ENCODE data around the gene COG3. TPM values are rescaled to one million over a fixed set of nuclear protein-coding genes. Genes with fewer than 3 reads are reported as not detected.

COG3 gene
- total RNA-seq, 1 donor from 2014 or later: 19.9 TPM

DNA sequence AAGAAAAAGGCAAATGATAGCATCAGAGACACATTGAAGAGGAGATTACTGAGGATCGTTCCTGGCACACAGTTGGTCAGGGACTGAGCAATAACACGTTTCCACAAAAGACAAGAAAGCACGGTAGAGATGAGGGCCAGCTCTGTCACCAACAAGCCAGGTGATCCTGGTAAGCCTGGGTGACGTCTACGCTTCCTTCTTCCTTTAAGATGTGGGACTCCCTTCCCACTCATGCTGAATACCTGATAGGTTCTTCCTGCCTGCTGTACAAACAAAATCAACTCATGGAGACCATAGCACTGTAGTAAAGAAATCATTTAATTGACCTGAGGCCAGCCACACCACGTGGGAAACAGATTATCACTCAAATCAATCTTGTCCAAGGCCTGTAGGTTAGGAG, 19.7 kb upstream of the COG3 start:
- DNase-seq (ENCODE audit: low spot score): no peak

DNA sequence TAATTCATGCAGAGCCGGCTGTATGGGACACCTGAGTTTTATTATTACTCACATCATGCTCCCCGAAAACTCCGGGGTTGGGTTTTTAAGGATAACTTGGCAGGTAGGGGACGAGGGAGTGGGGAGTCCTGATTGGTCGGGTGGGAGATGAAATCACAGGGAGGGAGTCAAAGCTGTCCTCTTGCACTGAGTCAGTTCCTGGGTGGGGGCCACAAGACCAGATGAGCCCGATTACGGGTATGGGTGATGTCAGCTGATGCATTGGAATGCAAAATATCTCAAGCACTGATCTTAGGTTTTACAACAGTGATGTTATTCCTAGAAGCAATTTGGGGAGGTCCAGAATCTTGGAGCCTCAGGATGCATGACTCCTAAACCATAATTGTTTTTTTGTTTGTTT, 18.6 kb upstream of the COG3 start:
- DNase-seq (ENCODE audit: low spot score): no peak

DNA sequence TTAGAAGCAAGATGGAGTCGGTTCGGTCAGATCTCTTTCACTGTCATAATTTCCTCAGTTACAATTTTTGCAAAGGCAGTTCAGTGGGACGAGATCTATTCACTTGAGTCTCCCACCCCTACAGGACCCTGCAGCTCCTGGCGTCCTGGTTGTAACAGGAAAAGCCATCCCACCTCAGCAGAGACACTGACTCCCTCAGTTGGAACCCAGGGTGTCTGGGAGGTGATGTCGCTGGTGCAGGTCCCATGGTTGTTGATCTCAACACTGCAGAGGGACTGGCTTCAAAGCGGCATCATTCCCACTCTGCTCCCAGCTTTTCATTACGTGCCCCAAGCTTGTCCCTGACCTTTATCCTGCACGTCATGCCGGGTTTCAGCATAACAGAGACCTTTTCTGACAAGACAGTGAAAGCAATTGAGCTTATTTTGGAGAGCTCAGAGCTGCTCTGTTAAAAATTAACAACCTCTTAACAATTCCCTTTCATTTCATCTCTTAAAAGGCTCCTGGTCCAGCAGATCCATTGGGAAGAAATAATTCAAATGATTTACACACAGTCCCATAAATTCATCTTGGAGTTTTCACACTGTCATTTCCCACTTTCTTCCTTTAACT, 17.6 kb upstream of the COG3 start:
- DNase-seq (ENCODE audit: low spot score): no peak

DNA sequence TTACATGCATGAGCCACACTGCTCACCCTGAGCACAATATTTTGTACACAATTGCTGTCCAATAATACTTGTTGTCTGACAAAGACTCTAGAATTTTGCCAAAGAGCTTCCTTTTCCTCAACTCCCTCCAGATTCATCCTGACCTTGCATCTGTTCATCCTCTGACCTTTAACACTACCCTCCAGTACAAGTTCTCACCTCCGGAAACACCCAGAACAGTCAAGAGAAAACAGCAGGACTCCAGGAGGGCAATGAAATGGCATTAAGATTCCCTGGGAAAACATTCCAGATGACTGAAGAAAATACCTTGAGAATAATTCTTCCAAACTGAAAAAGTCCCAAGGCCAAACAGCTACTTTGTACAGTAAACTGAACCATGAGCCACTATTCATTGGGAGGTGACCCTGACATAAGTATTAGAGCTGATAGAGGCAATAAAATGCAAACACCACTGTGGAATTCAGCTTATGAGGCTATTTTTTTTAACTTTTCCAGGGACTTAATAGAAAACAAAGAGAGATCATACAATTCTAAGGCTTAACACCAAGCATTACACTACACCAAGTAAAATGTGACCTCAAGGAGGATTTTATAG, 15.7 kb upstream of the COG3 start:
- DNase-seq (ENCODE audit: low spot score): no peak

DNA sequence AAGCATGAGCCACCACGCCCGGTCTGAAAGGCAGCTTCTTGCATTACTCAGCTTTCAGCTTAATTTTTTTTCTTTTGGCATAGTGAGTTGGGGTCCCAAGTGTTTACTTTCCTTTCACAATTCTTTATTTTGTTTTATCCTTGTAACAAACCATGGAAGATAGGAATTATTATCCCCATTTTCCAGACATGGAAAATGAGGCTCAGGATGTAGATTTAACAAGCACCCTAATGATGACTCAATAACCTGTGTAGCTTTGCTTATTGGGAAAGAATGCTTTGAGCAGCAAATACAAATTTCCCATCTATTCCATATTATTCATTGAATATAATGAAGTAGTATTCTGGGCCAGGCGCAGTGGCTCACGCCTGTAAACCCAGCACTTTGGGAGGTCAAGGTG, 13.5 kb upstream of the COG3 start:
- no peak for DNase-seq (ENCODE audit: low spot score)

DNA sequence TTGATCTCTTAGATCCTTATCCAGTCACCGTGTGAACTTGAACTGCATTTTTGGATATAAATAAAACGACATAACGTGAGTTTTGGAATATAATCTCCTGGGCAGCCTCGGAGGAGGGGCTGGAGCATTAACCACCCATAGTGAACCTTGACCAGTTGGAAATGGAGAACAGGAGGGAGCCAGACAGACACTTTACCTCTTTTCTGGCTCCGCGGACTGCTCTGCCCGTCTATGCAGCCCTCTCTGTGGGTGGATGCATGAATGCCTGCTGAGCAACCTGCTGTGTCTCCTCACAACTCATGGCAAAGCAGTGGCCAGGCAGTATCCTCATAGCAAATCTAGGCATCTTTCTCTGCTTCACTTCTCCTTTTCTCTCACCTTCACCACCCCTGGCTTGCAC, 10.5 kb upstream of the COG3 start:
- peak; percentile 45 for DNase-seq (ENCODE audit: low spot score)

DNA sequence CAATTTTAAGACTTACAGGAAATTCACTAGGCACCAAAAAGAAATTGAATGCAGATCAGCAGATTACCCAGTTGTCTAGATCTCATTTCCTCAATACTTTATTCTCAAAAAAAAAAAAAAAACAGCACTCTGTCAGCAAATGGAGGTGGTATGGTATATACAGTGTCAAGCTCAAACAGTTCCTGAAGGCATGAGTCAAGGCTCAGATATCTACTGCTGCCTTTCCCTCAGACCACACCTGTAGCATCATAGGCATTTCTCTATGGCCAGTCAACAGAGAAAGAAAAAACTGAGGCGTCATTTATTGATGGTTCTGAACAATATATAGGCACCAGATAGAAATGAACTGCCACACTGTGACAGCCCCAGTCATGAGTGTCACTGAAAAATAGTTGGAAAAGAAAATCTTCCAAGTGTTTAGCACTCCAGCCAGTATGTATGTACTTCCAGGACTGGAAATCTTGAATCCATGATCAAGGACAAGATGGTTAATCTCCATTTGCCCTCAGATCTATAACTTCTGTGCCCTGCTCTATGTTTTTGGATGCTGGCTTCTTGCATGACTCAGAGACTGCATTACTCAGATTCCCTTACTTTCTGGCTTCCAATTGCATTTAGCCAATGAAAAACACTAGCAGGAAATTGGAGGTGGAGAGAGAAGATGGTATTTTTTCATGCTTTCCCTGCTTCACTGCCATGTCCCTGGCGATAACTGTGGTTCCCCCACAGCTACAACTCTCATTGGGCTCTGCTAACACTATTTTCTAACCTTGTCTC, 8.4 kb upstream of the COG3 start:
- DNase-seq (ENCODE audit: low spot score): no peak

DNA sequence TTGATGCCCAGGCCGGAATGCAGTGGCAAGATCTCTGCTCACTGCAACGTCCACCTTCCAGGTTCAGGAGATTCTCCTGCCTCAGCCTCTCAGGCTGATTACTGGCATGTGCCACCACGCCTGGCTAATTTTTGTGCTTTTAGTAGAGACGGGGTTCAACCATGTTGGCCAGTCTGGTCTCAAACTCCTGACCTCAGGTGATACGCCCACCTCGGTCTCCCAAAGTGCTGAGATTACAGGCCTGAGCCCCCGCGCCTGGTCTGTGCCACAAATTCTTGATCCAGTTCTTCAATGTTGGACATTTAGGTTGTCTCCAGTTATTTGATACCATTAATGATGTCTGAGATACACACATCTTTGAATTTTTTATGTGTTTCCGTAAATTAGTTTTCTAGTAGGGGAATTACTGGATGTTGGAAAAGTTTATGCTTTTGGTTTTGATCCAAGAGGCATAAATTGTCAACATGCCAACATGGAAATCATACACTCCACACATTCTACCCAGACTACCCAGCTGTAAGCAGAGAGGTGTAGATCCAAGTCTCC, 525 bp upstream of the COG3 start:
- no peak for DNase-seq (ENCODE audit: low spot score)

DNA sequence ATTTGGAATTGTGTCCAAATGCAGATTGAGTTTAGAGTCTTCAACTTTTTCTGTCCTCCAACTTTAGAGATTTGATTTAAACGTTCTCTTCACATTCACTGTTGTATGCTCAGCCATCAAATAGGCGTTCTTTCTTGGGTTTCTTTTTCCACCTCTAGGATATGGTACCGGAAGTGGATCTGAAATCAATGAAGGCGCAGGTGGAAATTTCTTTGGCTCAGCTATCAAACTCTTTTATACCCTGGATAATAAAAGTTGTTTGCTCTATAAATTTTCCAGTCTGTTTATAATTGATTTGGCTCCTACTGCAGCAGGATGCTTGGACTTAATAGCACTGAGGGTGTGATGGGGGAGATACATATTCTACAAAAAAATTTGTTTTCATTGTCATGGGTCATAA, 1.6 kb downstream of the COG3 start:
- DNase-seq (ENCODE audit: low spot score): no peak

DNA sequence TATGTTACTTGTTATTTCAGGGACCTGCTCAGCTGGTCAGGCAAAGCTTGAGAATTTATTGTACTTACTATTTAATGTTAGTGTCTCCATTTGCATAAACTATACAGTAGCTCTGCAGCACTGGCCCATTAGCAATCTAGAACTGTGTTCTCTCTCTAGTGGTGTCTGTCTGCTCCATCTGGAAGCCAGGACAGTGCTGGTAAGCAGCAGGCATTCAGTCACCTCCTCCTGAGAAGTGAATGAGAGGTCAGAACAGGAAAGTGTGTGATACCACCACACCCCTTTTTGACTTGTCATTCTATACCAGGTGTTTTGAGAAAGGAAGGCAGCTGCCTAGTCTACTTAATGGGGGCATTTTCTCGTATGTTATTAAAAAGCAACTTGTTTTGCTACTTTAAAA, 3.9 kb downstream of the COG3 start:
- no peak for DNase-seq (ENCODE audit: low spot score)

DNA sequence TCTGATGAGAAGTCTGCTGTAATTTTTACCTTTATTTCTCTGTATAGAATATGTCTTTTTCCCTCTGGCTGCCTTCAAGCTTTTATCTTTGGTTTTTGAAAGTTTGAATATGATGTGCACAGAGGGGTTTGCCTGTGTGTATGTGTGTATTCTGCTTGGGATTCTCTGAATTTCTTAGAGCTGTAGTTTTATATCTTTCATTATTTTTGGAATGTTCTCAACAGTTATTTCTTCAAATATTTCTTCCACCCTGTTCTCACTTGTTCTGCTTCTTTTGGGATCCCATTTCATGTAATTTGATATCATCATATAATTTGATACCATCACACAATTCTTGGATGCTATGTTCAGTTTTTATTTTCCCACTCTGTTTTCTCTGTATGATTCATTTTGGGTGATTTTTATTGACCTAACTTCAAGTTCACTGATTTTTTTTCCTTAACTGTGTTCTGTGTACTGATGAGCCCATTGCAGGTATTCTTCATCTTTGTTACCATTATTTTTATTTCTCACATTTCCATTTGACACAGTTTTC, 7.5 kb downstream of the COG3 start:
- DNase-seq (ENCODE audit: low spot score): no peak

DNA sequence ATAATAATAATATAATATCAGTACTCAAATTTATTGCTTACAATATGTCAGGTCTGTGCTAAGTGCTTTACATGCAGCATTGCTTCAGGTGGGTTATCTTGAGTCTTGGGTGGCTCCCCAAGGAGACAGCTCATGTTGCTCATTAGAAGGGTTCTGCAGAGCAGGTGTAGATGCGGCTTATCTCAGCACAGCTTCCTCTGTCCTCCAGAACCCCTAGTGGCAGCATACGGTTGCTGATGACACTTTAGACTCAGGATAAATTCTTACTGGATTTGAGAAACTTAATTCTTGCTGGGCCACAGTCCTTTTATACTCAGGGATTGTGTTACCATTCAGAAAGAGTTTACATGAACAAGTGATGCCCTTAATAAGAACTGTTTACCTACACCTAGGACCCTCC, 8.9 kb downstream of the COG3 start:
- DNase-seq (ENCODE audit: low spot score): no peak

DNA sequence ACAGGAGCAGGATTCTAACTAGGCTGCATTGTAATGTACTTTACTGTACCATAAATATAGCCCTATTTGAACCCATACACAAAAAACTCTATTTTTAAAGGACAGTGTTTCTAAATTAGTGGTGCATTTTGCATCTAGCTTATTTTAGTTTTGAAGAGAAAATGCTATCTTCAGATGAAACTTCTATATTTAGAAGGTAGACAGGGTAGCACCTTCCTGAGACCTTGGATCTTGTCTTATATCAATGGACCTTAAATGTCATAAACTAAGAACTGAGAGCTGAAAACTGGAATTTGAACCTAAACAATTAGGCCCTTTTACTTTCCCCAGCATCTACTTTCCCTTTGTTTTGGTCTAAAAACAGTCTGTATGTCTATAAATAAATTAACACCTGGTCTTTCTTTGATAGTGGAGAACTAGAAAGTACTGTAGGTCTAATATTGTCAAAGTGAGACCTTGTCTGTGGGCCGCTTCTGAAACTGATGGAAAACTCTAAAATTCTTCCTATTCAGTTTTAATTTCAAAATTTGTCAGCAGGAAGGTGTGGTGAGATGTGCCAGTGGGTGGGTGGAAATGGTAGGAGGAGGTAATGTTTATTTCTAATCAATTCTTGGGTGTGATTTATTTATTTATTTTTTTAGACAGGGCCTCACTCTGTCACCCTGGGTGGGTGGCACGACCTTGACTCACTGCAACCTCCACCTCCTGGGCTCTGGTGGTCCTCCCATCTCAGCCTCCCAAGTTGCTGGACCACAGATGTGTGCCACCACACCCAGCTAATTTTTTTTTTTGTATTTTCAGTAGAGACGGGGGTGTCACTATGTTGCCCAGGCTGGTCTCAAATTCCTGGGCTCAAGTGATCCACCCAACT, 10.1 kb downstream of the COG3 start:
- no peak for DNase-seq (ENCODE audit: low spot score)

DNA sequence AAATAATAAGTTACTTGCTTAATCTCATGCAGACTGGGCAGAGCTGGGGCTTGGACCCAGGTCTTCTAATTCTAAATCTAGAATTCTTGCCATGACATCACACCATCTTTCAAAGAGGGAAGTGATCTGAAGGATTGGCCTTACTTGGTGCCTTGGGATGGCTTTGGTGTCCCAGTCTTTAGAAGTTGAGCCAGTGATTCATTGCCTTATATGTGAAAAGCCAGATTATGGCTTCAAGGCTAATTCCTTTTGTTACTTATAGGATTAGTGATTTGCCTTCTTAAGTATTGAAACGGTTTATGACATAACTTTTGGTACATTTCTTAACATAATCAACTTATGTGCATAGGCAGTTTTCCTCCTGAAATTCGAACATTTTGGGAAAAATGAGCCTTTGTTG, 14.9 kb downstream of the COG3 start:
- DNase-seq (ENCODE audit: low spot score): no peak

DNA sequence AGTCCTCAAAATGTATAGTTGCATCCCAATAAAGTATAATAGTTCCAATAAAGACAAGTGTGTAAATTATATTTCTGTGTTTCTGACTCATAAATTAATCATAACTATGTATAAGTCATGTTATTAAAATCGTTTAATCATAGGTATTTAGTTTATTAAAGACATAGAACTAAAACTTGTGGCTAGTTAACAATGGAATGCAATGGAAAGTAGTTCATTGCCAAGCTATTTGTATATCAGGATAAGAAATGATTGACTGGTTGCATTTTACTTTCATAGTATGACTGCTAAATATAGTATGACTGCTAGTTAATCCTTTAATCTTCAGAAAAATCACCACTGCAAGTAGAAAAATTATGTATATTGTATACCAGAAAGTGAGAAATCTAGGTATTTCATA, 16.9 kb downstream of the COG3 start:
- no peak for DNase-seq (ENCODE audit: low spot score)

DNA sequence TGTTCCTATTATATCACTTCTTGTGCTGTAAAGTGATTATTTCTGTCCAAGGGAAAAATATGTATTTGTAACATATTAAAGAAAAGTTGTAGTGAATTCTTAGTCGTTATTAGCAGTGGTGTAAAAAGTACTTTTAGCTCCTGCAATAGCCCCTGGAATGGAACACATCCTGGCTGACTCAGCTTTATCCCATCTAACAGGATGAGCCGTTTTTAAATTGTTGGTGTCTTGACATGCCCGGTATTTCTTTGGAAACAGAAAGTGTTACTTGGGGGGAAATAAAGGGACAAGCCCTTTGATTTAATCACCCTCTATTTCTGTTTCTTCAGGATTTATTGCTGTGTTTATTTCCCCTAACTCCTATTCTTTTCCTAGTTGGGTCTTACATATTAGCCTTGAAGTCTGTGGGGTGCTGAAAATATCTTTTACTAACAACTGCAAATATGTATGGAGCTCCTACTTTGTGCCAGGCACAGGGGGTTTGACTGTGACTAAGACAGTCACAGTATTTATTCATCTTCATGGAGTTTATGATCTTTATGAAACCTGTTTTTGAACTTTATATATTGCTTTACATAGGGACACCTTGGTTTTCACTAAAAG, 17.9 kb downstream of the COG3 start:
- DNase-seq (ENCODE audit: low spot score): no peak

DNA sequence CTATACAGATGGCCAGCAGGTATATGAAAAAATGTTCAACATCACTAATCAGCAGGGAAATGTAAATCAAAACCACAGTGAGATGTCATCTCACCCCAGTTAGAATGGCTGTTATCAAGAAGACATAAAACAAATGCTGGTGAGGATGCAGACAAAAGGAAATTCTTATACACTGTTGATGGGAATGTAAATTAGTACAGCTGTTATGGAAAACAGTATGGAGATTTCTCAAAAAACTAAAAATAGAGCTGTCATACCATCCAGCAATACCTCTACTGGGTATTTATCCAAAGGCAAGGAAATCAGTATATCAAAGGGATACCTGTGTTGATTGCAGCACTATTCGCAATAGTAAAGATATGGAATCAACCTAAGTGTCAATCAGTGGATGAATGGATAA, 22.9 kb downstream of the COG3 start:
- DNase-seq (ENCODE audit: low spot score): no peak

DNA sequence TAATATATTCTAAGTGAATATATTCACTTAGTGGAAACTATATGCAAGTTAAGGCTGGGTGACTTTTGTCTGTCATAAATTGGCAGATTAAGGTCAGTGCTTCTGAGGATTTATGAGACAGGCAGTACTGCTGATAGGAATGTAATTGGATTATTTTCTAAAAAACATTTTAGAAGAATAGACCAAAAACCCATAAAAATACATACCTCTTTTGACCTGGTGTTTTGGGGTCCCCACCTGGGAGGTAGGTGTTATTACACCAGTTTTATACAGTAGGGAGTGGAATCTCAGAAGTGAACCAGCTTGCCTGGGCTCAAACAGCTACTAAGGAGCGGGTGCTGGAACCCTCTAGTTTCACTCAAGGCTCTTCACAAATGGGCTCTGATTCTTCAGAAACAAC, 25.3 kb downstream of the COG3 start:
- DNase-seq (ENCODE audit: low spot score): no peak

DNA sequence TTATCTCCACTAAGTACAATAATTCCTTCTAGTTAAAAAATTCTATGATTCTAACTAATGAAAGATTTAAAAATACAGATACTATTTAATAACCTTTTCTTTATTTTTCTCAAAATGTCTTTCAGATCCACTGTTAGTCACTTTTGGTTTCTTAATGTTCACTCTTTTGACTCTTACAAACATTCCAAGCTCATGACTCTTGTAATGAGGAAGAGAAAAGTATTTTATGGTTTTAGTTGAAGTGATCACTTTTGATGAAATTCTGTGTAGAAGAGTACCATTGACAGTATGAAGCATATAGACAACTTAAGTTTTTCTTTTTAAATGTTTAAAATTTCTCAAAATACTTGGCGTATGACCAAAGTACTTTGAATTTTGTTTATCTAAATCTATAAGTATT, 27.8 kb downstream of the COG3 start:
- DNase-seq (ENCODE audit: low spot score): no peak

DNA sequence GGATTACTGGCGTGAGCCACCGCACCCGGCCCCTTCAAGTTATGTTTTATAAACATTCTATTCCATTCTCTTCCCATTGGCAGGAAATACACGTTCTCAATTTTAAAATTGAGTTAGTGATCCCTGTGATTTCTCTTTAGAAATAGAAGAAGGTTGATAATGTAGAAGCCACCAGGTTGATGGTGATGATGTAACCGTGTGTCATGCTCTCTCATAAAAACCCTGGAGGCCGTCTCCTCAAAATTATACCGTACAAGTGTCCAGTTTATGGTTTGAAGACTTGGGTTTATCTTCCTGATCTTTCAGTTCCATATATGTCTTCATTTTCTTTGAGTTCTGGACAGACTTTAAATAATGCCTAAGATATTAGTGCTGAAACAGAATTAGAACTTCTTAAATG, 32.2 kb downstream of the COG3 start:
- DNase-seq (ENCODE audit: low spot score): no peak
